ENCODE results near the gene SLC36A3.

The SLC36A3 gene

GRCh38 chr5:151231359-151231758, 72.2 kb downstream of the SLC36A3 start:
- H3K4me3 ChIP-seq (ENCODE audit: low read length), result no peak overlapping the region
- no peak for TF ChIP-seq CTCF (conservative IDR thresholded peaks at IDR 0.05; ENCODE audit: low read length)
- DNase-seq (ENCODE audit: low read depth), result no peak

- TF ChIP-seq CTCF (conservative IDR thresholded peaks at IDR 0.05; ENCODE audit: low read length), result no peak
- DNase-seq (ENCODE audit: low read depth), result no peak
- H3K4me3 ChIP-seq (ENCODE audit: low read length), result no peak overlapping the region
Observed at GRCh38 chr5:151230048-151230680, 73.4 kb downstream of the SLC36A3 start.

- H3K4me3 ChIP-seq (ENCODE audit: low read length), result no peak overlapping the region
- TF ChIP-seq CTCF (conservative IDR thresholded peaks at IDR 0.05; ENCODE audit: low read length), result no peak
- no peak for DNase-seq (ENCODE audit: low read depth)
Observed at GRCh38 chr5:151228986-151229385, 74.6 kb downstream of the SLC36A3 start.

- no peak for TF ChIP-seq CTCF (conservative IDR thresholded peaks at IDR 0.05; ENCODE audit: low read length)
- H3K4me3 ChIP-seq (ENCODE audit: low read length), result no peak overlapping the region
- DNase-seq (ENCODE audit: low read depth), result no peak
Observed at GRCh38 chr5:151227918-151228447, 75.6 kb downstream of the SLC36A3 start.

Data from AG10803 (cell line).